Osteoblast (primary cell): Measurements from ENCODE around the gene CNBP. TPM values are rescaled to one million over a fixed set of nuclear protein-coding genes. Genes with fewer than 3 reads are reported as not detected.

Experiments used
- DNase-seq: peaks from one replicate; pipeline ENCODE4 v3.0.0; 2011; ENCODE audit warnings: low spot score, mixed read lengths; ENCODE audit not compliant: insufficient read length; ENCODE audit errors: missing footprints
- H2AFZ ChIP-seq: 2 replicates; pipeline ENCODE4 v1.6.0; 2011; ENCODE audit warnings: mild to moderate bottlenecking, low read length
- H3K27ac ChIP-seq: 2 replicates; pipeline ENCODE4 v1.5.1; 2011; ENCODE audit warnings: mild to moderate bottlenecking, low read depth, low read length, moderate library complexity
- H3K27me3 ChIP-seq: 2 replicates; pipeline ENCODE4 v1.6.0; 2012; ENCODE audit warnings: mild to moderate bottlenecking, control low read depth, inconsistent platforms, low read length, moderate library complexity; ENCODE audit not compliant: insufficient read depth
- H3K36me3 ChIP-seq: 2 replicates; pipeline ENCODE4 v1.5.1; 2011; ENCODE audit warnings: mild to moderate bottlenecking, low read length, control low read depth, moderate library complexity; ENCODE audit not compliant: insufficient read depth
- H3K4me1 ChIP-seq: 2 replicates; pipeline ENCODE4 v1.5.1; 2011; ENCODE audit warnings: mild to moderate bottlenecking, low read length, control low read depth, moderate library complexity; ENCODE audit not compliant: insufficient read depth
- H3K4me2 ChIP-seq: 2 replicates; pipeline ENCODE4 v1.6.0; 2011; ENCODE audit warnings: mild to moderate bottlenecking, low read length; ENCODE audit not compliant: insufficient read depth
- H3K4me3 ChIP-seq: fragments of 200-600 bp; sonication (generic); 3 replicates; pipeline ENCODE4 v1.5.1; 2012; ENCODE audit warnings: mild to moderate bottlenecking, low read length, inconsistent platforms; ENCODE audit not compliant: insufficient read depth
- H3K79me2 ChIP-seq: 2 replicates; pipeline ENCODE4 v1.6.0; 2012; ENCODE audit warnings: mild to moderate bottlenecking, low read length, control low read depth, inconsistent platforms; ENCODE audit not compliant: insufficient read depth
- H3K9me3 ChIP-seq: 2 replicates; pipeline ENCODE4 v1.5.1; 2011; ENCODE audit warnings: low read depth, low read length, control low read depth
- H4K20me1 ChIP-seq: 2 replicates; pipeline ENCODE4 v1.6.0; 2012; ENCODE audit warnings: mild to moderate bottlenecking, low read length, control low read depth; ENCODE audit not compliant: insufficient read depth
- CTCF ChIP-seq: IDR thresholded peaks from 2 replicates; pipeline ENCODE4 v1.5.1; 2011; ENCODE audit warnings: mild to moderate bottlenecking, low read depth, low read length, moderate library complexity; ENCODE audit errors: extremely low read depth
- total RNA-seq: library from RNA; depleted of rRNA; stranded (reverse); fragments of >200 nt; gene quantifications from 2 replicates; pipeline ENCODE4 v1.2.3, GENCODE V29; 2012

Gene CNBP
- total RNA-seq, 1 donor: 233 TPM

- Histone ChIP-seq H3K27ac (no peak overlapping the region), H3K79me2 (peaks cover 30% of the 10 kb centered on the region), H4K20me1 (peaks cover 26% of the 10 kb centered on the region), H3K36me3 (peaks cover 9% of the 10 kb centered on the region), H2AFZ (peak overlapping the region; percentile 38), H3K9me3 (no peaks in the 10 kb centered on the region), H3K4me2 (no peak overlapping the region), H3K27me3 (no peaks in the 10 kb centered on the region), H3K4me1 (peaks cover 18% of the 10 kb centered on the region), H3K4me3 (no peak overlapping the region)
- DNase-seq: peak; percentile 84
- TF ChIP-seq CTCF: no peak
Measured at GRCh38 chr3:129122412-129123011, 61.2 kb downstream of the CNBP start.

GRCh38 chr3:129121792-129122411, 61.8 kb downstream of the CNBP start, which contains the start of gene RAB43:
Gene RAB43 (minus strand): TSS chr3:129121804. CDS start chr3:129121489, 315 bp downstream.
- Histone ChIP-seq H4K20me1 (peaks cover 26% of the 10 kb centered on the region), H3K9me3 (no peaks in the 10 kb centered on the region), H2AFZ (peak within 1 kb of the TSS; percentile 76), H3K27me3 (no peaks in the 10 kb centered on the region), H3K4me3 (peak within 1 kb of the TSS; percentile 93), H3K27ac (peak within 1 kb of the TSS; percentile 82), H3K36me3 (peaks cover 9% of the 10 kb centered on the region), H3K4me1 (peaks cover 18% of the 10 kb centered on the region), H3K4me2 (peak within 1 kb of the TSS; percentile 100), H3K79me2 (peaks cover 36% of the 10 kb centered on the region)
- no peak for TF ChIP-seq CTCF
- DNase-seq: peak; percentile 99

- peak overlapping the region; percentile 82 for H3K27ac ChIP-seq
- H3K4me2 ChIP-seq: peak overlapping the region; percentile 100
- DNase-seq: peak; percentile 87
- H4K20me1 ChIP-seq: peaks cover 26% of the 10 kb centered on the region
- TF ChIP-seq CTCF: no peak
- no peaks in the 10 kb centered on the region for H3K27me3 ChIP-seq
- H3K4me3 ChIP-seq: peak overlapping the region; percentile 93
- peak overlapping the region; percentile 76 for H2AFZ ChIP-seq
- no peaks in the 10 kb centered on the region for H3K9me3 ChIP-seq
- peaks cover 9% of the 10 kb centered on the region for H3K36me3 ChIP-seq
- H3K4me1 ChIP-seq: peaks cover 21% of the 10 kb centered on the region
- peaks cover 42% of the 10 kb centered on the region for H3K79me2 ChIP-seq
Measured at GRCh38 chr3:129121016-129121791, 62.5 kb downstream of the CNBP start.
